Hepatocyte (in vitro differentiated cells): ENCODE data around the gene NOXA1.

Experiments used
- CTCF ChIP-seq: fragments of 200-600 bp; sonication (generic); IDR thresholded peaks from 2 replicates; pipeline ENCODE4 v1.5.1; 2016; ENCODE audit warnings: antibody characterized with exemption, mild to moderate bottlenecking; ENCODE audit not compliant: poor library complexity
- EZH2phosphoT487 ChIP-seq: fragments of 200-600 bp; sonication (generic); IDR thresholded peaks from one replicate; pipeline ENCODE4 v1.6.1; 2018; ENCODE audit warnings: antibody characterized with exemption, mild to moderate bottlenecking, low read depth, moderate library complexity; ENCODE audit not compliant: unreplicated experiment, severe bottlenecking

- TF ChIP-seq EZH2phosphoT487 (no peak), CTCF (no peak)
These were observed 17.0 kb upstream of the NOXA1 start for GRCh38 chr9:137406085-137406760.
